ENCODE data around the gene DPEP3.

DNA sequence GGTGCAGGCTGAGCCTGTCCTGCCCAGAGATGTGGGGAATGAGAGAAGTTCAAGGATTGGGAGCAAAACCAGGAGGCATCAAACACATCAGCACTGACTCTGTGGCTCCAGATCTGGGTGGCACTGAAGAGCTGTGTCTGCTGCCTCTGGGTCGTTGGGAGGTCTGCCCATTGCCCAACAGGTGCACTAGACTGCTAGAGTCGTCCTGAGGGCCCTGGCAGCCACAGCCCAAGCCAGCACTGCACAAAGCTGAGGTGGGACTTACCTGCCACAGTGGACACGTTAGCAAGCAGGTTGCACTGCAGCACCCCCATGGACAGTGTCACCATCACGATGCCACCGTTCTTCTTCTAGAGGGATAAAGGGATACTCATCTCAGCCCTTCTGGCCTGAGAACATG lies 3.3 kb downstream of the DPEP3 start:
- TF ChIP-seq POLR2A (IDR thresholded peaks at IDR 0.05): no peak
- TF ChIP-seq, protein P1, sequence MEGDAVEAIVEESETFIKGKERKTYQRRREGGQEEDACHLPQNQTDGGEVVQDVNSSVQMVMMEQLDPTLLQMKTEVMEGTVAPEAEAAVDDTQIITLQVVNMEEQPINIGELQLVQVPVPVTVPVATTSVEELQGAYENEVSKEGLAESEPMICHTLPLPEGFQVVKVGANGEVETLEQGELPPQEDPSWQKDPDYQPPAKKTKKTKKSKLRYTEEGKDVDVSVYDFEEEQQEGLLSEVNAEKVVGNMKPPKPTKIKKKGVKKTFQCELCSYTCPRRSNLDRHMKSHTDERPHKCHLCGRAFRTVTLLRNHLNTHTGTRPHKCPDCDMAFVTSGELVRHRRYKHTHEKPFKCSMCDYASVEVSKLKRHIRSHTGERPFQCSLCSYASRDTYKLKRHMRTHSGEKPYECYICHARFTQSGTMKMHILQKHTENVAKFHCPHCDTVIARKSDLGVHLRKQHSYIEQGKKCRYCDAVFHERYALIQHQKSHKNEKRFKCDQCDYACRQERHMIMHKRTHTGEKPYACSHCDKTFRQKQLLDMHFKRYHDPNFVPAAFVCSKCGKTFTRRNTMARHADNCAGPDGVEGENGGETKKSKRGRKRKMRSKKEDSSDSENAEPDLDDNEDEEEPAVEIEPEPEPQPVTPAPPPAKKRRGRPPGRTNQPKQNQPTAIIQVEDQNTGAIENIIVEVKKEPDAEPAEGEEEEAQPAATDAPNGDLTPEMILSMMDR (IDR thresholded peaks at IDR 0.05): no peak
